OCI-LY7 (cell line): Measurements from ENCODE around the gene TNKS2.

ENCODE experiments used
- EZH2phosphoT487 ChIP-seq: fragments of 200-600 bp; sonication (generic); IDR thresholded peaks from 2 replicates; pipeline ENCODE4 v1.6.1; 2018; ENCODE audit warnings: low read depth, borderline replicate concordance, mild to moderate bottlenecking, mixed run types, antibody characterized with exemption, low read length, moderate library complexity, mixed read lengths
- TF ChIP-seq, protein P1 (sequence below): fragments of 200-600 bp; sonication (generic); conservative IDR thresholded peaks from 2 replicates; pipeline ENCODE4 v1.5.1; 2014; ENCODE audit warnings: mild to moderate bottlenecking, antibody characterized with exemption, low read length, moderate library complexity, mixed read lengths

- TF ChIP-seq, protein P1, sequence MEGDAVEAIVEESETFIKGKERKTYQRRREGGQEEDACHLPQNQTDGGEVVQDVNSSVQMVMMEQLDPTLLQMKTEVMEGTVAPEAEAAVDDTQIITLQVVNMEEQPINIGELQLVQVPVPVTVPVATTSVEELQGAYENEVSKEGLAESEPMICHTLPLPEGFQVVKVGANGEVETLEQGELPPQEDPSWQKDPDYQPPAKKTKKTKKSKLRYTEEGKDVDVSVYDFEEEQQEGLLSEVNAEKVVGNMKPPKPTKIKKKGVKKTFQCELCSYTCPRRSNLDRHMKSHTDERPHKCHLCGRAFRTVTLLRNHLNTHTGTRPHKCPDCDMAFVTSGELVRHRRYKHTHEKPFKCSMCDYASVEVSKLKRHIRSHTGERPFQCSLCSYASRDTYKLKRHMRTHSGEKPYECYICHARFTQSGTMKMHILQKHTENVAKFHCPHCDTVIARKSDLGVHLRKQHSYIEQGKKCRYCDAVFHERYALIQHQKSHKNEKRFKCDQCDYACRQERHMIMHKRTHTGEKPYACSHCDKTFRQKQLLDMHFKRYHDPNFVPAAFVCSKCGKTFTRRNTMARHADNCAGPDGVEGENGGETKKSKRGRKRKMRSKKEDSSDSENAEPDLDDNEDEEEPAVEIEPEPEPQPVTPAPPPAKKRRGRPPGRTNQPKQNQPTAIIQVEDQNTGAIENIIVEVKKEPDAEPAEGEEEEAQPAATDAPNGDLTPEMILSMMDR, result no peak
- TF ChIP-seq EZH2phosphoT487, result no peak
Observed at GRCh38 chr10:91896212-91896756, 98.1 kb downstream of the TNKS2 start.
